Choroid plexus epithelial cell (primary cell): ENCODE measurements around the gene KLF13.
A peak's percentile ranks its signal among the peaks of the same experiment; 100 is the strongest.

Experiments used
- DNase-seq: peaks from one replicate; pipeline ENCODE4 v3.0.0-alpha.2; 2010; ENCODE audit warnings: low read depth
- H3K4me3 ChIP-seq: 2 replicates; pipeline ENCODE4 v1.5.1; 2011; ENCODE audit warnings: low read depth, mild to moderate bottlenecking, control low read depth, low read length, moderate library complexity
- TF ChIP-seq, protein P1 (sequence below): conservative IDR thresholded peaks from 2 replicates; pipeline ENCODE4 v1.5.1; 2011; ENCODE audit warnings: low read depth, mild to moderate bottlenecking, control low read depth, inconsistent platforms, low read length, moderate library complexity

KLF13 gene

DNA sequence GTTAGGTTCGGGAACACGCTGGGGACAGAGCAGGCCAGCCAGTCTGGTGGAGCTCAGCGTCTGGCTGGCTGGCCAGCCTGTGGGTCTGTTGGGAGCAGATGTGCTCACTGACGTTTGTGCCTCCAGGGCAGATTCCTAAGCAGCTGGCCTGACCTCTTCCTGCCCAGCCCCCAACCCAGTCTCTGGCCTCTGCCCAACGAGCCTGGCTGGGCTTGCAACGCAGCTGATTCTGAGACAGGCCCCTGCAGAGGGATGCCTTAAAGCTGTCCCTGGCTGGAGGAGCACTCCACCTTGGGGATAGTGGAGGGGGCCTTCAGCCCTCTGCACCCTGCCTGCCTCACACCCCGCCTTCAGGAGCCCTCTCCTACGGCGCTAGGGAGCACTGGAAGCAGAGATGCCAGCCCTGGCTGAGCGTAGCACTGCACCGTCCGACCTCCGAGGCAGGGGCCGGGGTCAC lies 46.0 kb downstream of the KLF13 start:
- no peak overlapping the region for H3K4me3 ChIP-seq
- TF ChIP-seq, protein P1, sequence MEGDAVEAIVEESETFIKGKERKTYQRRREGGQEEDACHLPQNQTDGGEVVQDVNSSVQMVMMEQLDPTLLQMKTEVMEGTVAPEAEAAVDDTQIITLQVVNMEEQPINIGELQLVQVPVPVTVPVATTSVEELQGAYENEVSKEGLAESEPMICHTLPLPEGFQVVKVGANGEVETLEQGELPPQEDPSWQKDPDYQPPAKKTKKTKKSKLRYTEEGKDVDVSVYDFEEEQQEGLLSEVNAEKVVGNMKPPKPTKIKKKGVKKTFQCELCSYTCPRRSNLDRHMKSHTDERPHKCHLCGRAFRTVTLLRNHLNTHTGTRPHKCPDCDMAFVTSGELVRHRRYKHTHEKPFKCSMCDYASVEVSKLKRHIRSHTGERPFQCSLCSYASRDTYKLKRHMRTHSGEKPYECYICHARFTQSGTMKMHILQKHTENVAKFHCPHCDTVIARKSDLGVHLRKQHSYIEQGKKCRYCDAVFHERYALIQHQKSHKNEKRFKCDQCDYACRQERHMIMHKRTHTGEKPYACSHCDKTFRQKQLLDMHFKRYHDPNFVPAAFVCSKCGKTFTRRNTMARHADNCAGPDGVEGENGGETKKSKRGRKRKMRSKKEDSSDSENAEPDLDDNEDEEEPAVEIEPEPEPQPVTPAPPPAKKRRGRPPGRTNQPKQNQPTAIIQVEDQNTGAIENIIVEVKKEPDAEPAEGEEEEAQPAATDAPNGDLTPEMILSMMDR = no peak
- DNase-seq = peak; percentile 87

DNA sequence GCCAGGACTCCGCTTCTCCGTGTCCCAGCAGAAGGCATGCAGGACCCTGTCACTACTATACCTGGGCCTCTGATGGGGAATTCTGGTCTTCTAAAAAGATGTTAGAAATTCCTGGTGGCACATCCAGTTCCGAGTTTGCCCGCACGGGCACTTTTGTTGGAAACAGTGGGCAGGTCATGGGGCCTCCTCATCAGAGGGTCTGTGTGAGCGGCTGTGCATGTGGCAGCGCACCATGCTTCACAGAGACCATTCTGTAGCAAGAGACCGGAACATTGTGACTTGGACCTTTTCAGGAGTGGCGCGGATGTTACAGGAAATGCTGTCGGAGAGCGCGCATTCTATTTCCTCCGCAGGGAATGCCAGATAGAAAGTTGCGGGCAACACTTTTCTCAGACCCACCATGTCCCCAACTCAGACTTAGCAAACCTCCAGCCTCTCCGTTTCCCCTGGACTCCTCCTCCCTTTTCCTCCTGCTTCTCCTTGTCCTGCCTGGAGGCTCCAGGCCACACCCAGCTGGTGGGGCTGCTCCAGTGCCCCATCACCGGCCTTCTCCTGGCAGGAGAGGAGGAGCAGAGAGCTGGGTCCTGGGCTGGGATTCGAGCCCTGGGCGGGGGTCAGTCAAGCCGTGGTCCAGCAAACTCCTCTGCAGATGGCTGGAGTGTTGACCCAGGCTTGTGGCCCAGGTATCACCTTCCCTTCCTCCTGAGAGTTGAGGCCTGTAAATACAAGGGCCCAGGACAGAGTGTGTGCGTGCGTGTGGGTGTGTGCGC lies 46.6 kb downstream of the KLF13 start:
- H3K4me3 ChIP-seq = no peak overlapping the region
- no peak for DNase-seq

DNA sequence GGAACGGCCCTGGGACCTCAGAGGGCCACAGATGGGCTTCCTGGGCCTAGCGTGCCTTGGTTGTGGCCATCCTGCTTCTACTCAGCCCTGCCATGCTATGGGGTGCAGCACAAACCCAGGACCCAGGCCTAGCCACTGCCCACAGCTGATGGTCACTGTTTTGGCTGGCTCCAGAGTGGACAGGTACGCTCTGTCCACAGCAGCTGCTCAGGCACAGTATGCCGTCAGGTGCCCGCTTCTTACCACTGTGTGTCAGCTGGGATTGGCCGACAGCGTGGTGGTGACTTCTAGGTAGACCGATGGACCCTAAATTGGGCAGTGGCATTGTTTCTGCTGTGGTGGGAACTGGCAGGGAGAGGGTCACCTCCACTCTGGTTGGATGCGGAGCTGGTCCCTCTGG lies 47.3 kb downstream of the KLF13 start:
- TF ChIP-seq, protein P1 = no peak
- DNase-seq = no peak
- H3K4me3 ChIP-seq = no peak overlapping the region

More for the DNA sequence above, 46.6 kb downstream of the KLF13 start:
- TF ChIP-seq, protein P1 = no peak

DNA sequence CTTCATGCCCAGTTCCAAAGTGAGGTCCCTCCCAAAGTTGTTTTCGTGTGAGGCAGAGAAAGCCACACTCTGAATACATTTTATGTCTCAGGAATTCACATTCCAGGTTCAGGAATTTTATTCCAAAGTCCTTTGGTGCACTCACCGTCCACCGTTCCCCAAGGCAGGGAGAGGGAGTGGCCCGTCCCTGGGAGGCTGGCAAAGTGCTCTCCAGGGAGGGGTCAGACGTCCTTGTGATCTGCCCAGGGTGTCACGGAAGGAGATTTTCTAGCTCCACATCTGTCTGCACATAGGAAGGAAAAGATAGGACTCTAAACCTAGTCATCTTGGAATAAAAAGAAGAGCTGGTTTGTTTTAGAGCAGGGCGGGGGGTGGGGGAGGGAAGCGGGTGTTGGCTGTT lies 47.9 kb downstream of the KLF13 start:
- no peak for DNase-seq

DNA sequence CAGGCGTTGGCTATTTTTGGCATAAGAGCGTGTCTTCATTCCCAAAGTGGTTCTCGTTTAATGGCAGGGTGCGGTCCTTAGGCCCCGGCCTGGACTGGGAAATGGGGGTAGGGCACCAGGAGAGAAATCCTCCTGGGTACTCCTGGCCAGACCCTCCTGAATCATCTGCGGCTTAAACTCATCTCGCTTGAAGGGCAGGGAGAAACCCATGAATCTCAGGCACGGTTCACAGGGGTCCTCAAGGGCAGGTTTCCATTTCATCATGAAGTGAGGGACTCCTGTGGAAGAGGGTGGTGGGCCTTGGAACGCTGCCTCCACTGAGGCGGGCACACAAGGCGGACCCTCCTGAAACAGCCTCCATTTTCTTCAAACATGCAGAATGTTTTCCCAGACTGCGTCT lies 48.4 kb downstream of the KLF13 start:
- TF ChIP-seq, protein P1 = no peak
- DNase-seq = no peak
- no peak overlapping the region for H3K4me3 ChIP-seq

More for the DNA sequence above, 47.9 kb downstream of the KLF13 start:
- no peak overlapping the region for H3K4me3 ChIP-seq
- TF ChIP-seq, protein P1 = no peak

DNA sequence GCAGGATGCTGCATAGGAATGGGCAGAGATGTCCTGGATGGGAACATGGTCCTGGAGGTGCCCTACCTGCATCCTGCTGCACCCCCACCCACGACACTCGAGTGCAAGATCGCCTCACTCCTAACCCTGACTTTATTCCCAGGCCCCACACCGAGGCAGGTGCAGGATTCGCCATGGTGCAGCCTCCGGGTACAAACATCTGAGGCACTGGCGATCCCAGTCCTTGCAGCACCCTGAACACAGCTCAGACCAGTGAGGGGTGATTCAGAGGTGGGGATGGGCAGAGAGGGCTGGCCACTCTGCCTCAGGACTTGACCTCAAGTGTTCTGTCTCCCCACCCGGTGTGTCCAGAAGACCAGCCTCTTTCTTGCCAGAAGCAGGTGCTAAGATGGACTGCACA lies 49.1 kb downstream of the KLF13 start:
- no peak overlapping the region for H3K4me3 ChIP-seq
- no peak for DNase-seq
- TF ChIP-seq, protein P1 = no peak

DNA sequence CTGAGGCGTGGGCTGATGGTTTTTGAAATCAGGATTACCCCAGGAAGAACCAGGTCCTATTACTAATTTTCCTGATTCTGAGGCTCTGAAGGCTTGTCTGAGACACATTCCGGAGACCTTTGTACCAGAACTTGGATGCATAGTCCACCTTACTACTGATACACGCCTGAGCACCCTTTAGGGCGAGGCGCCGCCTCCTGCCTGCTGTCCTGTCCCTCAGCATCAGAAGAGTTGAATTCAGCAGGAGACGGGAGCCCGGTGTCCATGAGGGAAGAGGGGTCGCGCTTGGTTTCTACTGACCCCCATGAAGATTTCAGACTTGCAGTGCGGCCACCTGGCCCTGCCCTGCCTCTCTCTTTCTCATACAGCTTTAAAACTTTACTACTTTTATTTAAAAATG lies 49.9 kb downstream of the KLF13 start:
- H3K4me3 ChIP-seq = no peak overlapping the region
- no peak for DNase-seq
- TF ChIP-seq, protein P1 = no peak
